ENCODE measurements around the gene NEGR1. TPM values are rescaled to one million over a fixed set of nuclear protein-coding genes. Genes with fewer than 3 reads are reported as not detected.

The NEGR1 gene
- total and polyA plus RNA-seq, 4 donors, result 0.08 to 0.14 (median 0.12) TPM; not detected in 1

DNA sequence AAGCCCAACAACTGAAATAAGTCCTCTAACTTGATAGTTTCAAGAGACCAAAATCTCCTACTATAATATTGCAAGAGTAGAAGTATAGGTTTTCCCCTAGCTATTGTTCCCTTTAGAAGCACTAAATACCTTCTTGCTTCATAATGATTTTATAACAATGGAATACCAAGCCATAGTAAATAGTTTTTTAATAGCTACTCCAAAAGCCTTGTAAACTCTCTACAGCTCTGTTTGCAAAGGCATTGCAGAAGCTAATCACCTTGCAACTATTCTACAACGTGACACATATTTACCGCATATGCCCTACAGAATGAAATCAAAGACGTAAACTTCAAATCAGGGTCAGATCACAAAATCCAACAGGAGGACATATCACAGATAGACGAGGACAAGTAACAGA, 750.0 kb downstream of the NEGR1 start:
- Histone ChIP-seq H3K36me3 (ENCODE audit: control insufficient read depth in 4 of 4, insufficient read depth in 3 of 4, low read depth in 1 of 4, low read length in 3 of 4) (peaks cover 0 to 2% (median 0%) of the 10 kb centered on the region in 4 donors), H3K27me3 (ENCODE audit: control insufficient read depth in 4 of 4, insufficient read depth in 4 of 4, low read length in 3 of 4) (no peaks in the 10 kb centered on the region), H3K4me1 (ENCODE audit: control insufficient read depth in 4 of 4, insufficient read depth in 4 of 4, low read length in 3 of 4) (no peaks in the 10 kb centered on the region), H3K9ac (ENCODE audit: low read depth in 1 of 2, low read length in 2 of 2) (no peak overlapping the region), H3K9me3 (ENCODE audit: control insufficient read depth in 4 of 4, low read length in 3 of 4) (no peaks in the 10 kb centered on the region), H3K4me3 (ENCODE audit: low read depth in 1 of 3, low read length in 3 of 3) (no peak overlapping the region), H3K27ac (ENCODE audit: low read depth in 1 of 2, low read length in 2 of 2) (no peak overlapping the region)
- no peak for DNase-seq (ENCODE audit: low spot score)
- WGBS, result 82% methylated on average over 4 of the region's 4 CpGs
- TF ChIP-seq, protein P1, sequence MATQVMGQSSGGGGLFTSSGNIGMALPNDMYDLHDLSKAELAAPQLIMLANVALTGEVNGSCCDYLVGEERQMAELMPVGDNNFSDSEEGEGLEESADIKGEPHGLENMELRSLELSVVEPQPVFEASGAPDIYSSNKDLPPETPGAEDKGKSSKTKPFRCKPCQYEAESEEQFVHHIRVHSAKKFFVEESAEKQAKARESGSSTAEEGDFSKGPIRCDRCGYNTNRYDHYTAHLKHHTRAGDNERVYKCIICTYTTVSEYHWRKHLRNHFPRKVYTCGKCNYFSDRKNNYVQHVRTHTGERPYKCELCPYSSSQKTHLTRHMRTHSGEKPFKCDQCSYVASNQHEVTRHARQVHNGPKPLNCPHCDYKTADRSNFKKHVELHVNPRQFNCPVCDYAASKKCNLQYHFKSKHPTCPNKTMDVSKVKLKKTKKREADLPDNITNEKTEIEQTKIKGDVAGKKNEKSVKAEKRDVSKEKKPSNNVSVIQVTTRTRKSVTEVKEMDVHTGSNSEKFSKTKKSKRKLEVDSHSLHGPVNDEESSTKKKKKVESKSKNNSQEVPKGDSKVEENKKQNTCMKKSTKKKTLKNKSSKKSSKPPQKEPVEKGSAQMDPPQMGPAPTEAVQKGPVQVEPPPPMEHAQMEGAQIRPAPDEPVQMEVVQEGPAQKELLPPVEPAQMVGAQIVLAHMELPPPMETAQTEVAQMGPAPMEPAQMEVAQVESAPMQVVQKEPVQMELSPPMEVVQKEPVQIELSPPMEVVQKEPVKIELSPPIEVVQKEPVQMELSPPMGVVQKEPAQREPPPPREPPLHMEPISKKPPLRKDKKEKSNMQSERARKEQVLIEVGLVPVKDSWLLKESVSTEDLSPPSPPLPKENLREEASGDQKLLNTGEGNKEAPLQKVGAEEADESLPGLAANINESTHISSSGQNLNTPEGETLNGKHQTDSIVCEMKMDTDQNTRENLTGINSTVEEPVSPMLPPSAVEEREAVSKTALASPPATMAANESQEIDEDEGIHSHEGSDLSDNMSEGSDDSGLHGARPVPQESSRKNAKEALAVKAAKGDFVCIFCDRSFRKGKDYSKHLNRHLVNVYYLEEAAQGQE (IDR thresholded peaks at IDR 0.05), result no peak
- TF ChIP-seq RXRA (IDR thresholded peaks at IDR 0.05), result no peak
- no peak for TF ChIP-seq RAD21 (IDR thresholded peaks at IDR 0.05)
- no peak for TF ChIP-seq NR2F2 (IDR thresholded peaks at IDR 0.05)
- no peak for TF ChIP-seq HNF4A (conservative IDR thresholded peaks at IDR 0.05)
- TF ChIP-seq HNF4G (IDR thresholded peaks at IDR 0.05), result no peak
- no peak for TF ChIP-seq FOXA2 (IDR thresholded peaks at IDR 0.05)
- TF ChIP-seq, protein P2, sequence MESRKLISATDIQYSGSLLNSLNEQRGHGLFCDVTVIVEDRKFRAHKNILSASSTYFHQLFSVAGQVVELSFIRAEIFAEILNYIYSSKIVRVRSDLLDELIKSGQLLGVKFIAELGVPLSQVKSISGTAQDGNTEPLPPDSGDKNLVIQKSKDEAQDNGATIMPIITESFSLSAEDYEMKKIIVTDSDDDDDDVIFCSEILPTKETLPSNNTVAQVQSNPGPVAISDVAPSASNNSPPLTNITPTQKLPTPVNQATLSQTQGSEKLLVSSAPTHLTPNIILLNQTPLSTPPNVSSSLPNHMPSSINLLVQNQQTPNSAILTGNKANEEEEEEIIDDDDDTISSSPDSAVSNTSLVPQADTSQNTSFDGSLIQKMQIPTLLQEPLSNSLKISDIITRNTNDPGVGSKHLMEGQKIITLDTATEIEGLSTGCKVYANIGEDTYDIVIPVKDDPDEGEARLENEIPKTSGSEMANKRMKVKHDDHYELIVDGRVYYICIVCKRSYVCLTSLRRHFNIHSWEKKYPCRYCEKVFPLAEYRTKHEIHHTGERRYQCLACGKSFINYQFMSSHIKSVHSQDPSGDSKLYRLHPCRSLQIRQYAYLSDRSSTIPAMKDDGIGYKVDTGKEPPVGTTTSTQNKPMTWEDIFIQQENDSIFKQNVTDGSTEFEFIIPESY (IDR thresholded peaks at IDR 0.05), result no peak

DNA sequence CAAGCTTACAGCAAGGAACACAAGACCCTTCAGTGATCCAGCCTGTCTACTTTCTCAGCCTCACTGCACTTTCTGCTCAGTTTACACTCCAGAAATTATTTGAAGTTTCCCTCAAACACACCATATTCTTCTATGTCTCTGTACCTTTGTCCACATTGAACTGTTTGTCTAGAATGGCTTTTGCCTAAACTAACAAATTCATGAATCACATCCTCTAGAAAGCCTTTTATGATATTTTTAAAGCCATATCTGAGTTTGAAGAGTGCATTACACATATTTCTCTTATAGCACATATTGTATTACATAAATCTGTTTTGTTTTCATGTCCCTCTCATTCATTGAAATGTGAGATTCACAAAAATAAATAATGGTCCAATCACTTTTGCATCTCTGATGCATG, 755.5 kb downstream of the NEGR1 start:
- H3K9ac ChIP-seq (ENCODE audit: low read depth in 1 of 2, low read length in 2 of 2), result no peak overlapping the region
- H3K9me3 ChIP-seq (ENCODE audit: control insufficient read depth in 4 of 4, low read length in 3 of 4), result no peaks in the 10 kb centered on the region
- H3K4me1 ChIP-seq (ENCODE audit: control insufficient read depth in 4 of 4, insufficient read depth in 4 of 4, low read length in 3 of 4), result no peaks in the 10 kb centered on the region
- no peak overlapping the region for H3K27ac ChIP-seq (ENCODE audit: low read depth in 1 of 2, low read length in 2 of 2)
- no peaks in the 10 kb centered on the region for H3K27me3 ChIP-seq (ENCODE audit: control insufficient read depth in 4 of 4, insufficient read depth in 4 of 4, low read length in 3 of 4)
- TF ChIP-seq HNF4G (IDR thresholded peaks at IDR 0.05) (no peak), HNF4A (conservative IDR thresholded peaks at IDR 0.05) (no peak), FOXA1 (IDR thresholded peaks at IDR 0.05) (no peak), GABPA (IDR thresholded peaks at IDR 0.05 in 1 of 2, conservative IDR thresholded peaks at IDR 0.05 in 1 of 2) (no peak)
- TF ChIP-seq, protein P1 (IDR thresholded peaks at IDR 0.05), result no peak
- TF ChIP-seq, protein P2 (IDR thresholded peaks at IDR 0.05), result no peak
- DNase-seq (ENCODE audit: low spot score), result no peak
- no peaks in the 10 kb centered on the region for H3K36me3 ChIP-seq (ENCODE audit: control insufficient read depth in 4 of 4, insufficient read depth in 3 of 4, low read depth in 1 of 4, low read length in 3 of 4)
- no peak overlapping the region for H3K4me3 ChIP-seq (ENCODE audit: low read depth in 1 of 3, low read length in 3 of 3)
